ENCODE data around the gene PPP2CA.

DNA sequence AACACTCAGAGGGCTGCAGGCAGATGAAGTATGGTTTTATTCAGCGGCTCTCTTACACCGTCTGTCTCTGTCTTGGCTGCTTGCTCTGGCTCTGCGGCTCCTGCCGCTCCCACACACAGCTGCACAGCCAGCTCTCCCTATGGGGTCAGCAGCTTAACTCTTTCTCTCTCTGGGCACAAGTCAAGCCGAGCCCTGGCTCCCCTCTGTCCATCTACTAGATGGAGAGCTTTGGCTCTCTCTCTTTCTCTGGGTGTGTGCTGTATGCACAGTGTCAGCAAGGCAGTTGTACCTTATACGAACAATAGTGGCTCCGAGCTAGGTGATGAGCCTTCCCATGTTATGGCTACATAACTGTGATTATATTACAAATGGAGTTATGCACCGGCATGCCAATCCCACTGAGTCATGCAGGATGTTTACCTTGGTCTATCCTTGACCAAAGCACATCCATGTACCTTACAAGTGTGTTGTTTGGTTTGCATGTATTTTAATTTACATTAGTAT lies 19.3 kb upstream of the PPP2CA start:
- TF ChIP-seq RAD21 (IDR thresholded peaks at IDR 0.05; ENCODE audit: insufficient read depth, low read depth, low read length): no peak
- TF ChIP-seq, protein P1, sequence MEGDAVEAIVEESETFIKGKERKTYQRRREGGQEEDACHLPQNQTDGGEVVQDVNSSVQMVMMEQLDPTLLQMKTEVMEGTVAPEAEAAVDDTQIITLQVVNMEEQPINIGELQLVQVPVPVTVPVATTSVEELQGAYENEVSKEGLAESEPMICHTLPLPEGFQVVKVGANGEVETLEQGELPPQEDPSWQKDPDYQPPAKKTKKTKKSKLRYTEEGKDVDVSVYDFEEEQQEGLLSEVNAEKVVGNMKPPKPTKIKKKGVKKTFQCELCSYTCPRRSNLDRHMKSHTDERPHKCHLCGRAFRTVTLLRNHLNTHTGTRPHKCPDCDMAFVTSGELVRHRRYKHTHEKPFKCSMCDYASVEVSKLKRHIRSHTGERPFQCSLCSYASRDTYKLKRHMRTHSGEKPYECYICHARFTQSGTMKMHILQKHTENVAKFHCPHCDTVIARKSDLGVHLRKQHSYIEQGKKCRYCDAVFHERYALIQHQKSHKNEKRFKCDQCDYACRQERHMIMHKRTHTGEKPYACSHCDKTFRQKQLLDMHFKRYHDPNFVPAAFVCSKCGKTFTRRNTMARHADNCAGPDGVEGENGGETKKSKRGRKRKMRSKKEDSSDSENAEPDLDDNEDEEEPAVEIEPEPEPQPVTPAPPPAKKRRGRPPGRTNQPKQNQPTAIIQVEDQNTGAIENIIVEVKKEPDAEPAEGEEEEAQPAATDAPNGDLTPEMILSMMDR (IDR thresholded peaks at IDR 0.05 in 2 of 3, conservative IDR thresholded peaks at IDR 0.05 in 1 of 3; ENCODE audit: control insufficient read depth in 2 of 3, extremely low read depth in 1 of 3, insufficient read depth in 1 of 3, low read depth in 3 of 3, low read length in 3 of 3): no peak
- TF ChIP-seq RBBP5 (conservative IDR thresholded peaks at IDR 0.05): no peak
- TF ChIP-seq POU2F2 (IDR thresholded peaks at IDR 0.05; ENCODE audit: borderline replicate concordance, low read depth, low read length): no peak
- TF ChIP-seq SUZ12 (IDR thresholded peaks at IDR 0.05; ENCODE audit: unreplicated experiment): no peak
- TF ChIP-seq POLR2A (IDR thresholded peaks at IDR 0.05; ENCODE audit: low read depth, low read length): no peak
- no peak for TF ChIP-seq SMAD1 (IDR thresholded peaks at IDR 0.05; ENCODE audit: low read depth, partially characterized antibody)
- TF ChIP-seq EZH2 (IDR thresholded peaks at IDR 0.05; ENCODE audit: borderline replicate concordance, control insufficient read depth, low read depth, low read length): no peak
- no peak for TF ChIP-seq JUNB (IDR thresholded peaks at IDR 0.05)
- TF ChIP-seq, protein P2, sequence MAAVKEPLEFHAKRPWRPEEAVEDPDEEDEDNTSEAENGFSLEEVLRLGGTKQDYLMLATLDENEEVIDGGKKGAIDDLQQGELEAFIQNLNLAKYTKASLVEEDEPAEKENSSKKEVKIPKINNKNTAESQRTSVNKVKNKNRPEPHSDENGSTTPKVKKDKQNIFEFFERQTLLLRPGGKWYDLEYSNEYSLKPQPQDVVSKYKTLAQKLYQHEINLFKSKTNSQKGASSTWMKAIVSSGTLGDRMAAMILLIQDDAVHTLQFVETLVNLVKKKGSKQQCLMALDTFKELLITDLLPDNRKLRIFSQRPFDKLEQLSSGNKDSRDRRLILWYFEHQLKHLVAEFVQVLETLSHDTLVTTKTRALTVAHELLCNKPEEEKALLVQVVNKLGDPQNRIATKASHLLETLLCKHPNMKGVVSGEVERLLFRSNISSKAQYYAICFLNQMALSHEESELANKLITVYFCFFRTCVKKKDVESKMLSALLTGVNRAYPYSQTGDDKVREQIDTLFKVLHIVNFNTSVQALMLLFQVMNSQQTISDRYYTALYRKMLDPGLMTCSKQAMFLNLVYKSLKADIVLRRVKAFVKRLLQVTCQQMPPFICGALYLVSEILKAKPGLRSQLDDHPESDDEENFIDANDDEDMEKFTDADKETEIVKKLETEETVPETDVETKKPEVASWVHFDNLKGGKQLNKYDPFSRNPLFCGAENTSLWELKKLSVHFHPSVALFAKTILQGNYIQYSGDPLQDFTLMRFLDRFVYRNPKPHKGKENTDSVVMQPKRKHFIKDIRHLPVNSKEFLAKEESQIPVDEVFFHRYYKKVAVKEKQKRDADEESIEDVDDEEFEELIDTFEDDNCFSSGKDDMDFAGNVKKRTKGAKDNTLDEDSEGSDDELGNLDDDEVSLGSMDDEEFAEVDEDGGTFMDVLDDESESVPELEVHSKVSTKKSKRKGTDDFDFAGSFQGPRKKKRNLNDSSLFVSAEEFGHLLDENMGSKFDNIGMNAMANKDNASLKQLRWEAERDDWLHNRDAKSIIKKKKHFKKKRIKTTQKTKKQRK (IDR thresholded peaks at IDR 0.05; ENCODE audit: low read depth, low read length): no peak
- no peak for TF ChIP-seq RFX5 (IDR thresholded peaks at IDR 0.05; ENCODE audit: low read depth, low read length)

Measured in GM12878 (cell line).